ENCODE data around the gene STXBP3.

DNA sequence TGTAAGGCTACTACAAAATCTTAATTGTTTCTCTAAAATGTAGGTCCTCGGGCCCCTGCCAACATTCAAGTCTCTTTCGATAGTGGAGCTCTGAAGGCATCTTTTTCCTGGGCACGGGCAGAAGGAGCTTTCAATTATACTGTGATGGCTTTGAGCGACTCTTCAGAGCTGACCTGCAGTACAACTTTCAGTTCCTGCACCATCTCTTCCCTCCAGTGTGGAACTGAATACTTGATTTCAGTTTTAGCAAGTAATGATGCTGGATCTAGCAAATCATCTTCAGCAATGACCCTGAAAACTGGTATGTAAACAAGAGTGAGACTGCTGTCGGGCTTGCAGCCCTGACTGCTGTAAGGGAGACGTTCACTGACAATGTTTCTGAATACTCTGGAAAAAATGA lies 24.2 kb upstream of the STXBP3 start:
- TF ChIP-seq, protein P1, sequence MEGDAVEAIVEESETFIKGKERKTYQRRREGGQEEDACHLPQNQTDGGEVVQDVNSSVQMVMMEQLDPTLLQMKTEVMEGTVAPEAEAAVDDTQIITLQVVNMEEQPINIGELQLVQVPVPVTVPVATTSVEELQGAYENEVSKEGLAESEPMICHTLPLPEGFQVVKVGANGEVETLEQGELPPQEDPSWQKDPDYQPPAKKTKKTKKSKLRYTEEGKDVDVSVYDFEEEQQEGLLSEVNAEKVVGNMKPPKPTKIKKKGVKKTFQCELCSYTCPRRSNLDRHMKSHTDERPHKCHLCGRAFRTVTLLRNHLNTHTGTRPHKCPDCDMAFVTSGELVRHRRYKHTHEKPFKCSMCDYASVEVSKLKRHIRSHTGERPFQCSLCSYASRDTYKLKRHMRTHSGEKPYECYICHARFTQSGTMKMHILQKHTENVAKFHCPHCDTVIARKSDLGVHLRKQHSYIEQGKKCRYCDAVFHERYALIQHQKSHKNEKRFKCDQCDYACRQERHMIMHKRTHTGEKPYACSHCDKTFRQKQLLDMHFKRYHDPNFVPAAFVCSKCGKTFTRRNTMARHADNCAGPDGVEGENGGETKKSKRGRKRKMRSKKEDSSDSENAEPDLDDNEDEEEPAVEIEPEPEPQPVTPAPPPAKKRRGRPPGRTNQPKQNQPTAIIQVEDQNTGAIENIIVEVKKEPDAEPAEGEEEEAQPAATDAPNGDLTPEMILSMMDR (IDR thresholded peaks at IDR 0.05) = no peak
- TF ChIP-seq POLR2A (IDR thresholded peaks at IDR 0.05) = no peak

Data from uterus (tissue), 2 donors.